TTC549 (cell line): ENCODE data around the gene TMEM30B.

Experiments
- FAIRE-seq: peaks from 2 replicates; lab custom pipeline; 2012; peaks lifted over from hg19 to GRCh38; lab: Jason Lieb, UNC

The TMEM30B gene

DNA sequence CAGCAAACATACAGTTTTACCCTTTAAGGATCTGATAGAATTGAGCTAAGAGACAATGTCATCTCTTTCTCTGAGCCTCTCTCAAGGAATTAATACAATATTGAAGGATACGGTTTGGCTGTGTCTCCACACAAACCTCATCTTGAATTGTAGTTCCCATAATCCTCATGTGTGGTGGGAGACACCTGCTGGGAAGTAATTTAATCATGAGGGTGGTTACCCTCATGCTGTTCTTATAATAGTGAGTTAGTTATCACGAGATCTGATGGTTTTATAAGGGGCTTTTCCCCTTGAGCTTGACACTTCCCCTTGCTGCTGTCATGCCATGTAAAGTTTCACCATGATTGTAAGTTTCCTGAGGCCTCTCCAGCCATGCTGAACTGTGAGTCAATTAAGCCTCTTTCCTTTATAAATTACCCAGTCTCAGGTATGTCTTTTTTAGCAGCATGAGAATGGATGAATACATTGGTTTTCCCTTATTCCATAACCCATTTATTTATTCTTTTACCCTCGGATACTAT, 47.6 kb downstream of the TMEM30B start:
- FAIRE-seq, result no peak

DNA sequence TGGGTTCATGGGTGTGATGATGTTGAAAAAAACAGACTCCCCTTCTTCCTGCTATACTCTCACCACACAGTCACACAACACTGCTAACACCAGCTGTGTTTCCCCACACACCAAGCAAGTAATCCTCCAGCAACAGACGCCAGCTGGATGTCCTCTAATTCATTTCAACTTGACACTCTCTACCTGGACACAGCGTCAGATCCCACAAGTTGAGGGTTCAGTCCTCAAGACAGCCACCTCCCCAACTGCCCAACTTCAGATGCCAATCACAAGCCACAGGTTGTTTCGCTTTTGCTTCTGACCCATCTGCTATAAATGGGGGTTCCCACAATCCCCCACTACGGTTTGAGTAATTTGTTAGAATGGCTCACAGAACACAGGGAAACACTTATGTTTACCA, 49.3 kb downstream of the TMEM30B start:
- no peak for FAIRE-seq

DNA sequence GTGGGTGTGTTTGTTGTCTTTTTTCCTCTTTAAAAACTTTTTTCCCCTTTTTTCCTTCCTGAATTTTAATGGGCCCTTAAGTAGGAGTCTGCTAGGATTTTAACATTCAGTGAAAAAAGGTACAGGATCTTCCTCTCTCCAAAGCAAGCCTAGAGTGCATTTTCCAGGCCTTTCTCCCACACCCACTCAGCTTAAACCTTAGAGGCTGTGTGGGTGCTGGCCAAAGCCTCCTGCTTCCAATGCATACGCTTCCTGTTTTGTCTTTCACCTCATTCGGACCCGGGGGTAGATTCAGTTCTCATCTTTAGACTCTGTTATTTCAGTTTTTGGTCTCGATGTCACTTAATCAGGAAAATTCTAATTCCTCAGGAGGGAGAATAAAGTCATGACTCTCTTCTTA, 51.2 kb downstream of the TMEM30B start:
- no peak for FAIRE-seq

DNA sequence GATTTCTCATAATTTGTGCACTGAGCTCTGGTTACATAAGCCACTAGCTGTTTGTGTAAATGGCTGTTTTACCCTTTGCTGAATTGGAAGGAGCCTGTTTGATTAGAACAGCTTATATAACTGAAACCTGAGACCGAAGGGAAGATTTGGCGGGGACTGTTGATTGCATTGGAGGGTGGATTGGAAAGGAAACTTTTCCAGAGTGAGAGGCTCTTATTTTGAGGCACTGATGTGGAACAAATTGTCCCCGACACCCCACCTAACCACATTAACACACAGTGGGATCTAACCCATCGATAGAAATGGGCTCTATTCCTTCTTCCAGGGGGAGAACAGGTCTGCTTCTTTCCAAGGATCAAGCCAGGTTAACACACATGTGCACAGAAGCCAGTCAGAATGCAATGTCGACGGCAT, 51.7 kb downstream of the TMEM30B start:
- no peak for FAIRE-seq

GRCh38 chr14:61227884-61228591, 53.1 kb downstream of the TMEM30B start:
- FAIRE-seq, result no peak
